Middle frontal gyrus (tissue), 1 donor: ENCODE results near the gene RIPOR3.
"Not testable (repeated sequence)": the region's sequence is repeated elsewhere in the genome, so short reads cannot be mapped to it uniquely, and the experiment has no call there.

Experiments used
- DNase-seq: peaks from one replicate; pipeline ENCODE4 v3.0.0-alpha.2; 2015; ENCODE audit warnings: low spot score; ENCODE audit errors: extremely low spot score

The RIPOR3 gene

DNA sequence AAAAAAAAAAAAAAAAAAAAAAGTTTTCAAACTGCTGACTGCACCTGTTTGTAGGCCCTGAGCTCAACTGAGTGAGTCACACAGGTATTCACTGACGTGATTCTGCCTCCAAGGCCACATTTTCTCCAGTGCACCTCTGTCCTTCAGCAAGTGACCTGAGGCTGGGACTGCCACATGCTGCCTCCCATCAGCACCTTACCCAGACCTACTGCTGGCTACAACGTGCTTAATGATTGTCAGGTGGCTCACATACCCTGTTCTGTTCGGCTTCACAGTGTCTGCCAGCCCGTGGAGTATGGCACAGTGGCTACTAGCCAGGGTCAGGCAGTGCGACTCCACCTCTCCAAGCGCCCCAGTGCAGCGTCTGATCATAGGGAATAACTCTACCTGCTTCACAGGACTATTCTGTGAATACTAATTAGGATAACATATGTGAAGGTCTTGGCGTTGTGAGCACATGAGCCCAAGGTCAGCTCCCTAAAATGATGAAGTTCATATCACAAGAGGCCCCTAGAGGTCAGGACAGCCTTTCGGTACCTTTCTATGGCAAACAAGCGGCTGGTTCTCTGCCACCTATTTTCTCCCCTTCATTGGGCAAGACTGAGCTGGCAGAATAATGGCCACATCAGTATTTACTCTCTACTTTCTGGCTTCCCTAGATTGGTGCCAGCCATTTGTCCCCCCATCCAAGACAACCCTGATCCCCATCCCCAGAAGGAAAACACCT lies 28.1 kb downstream of the RIPOR3 start:
- no peak for DNase-seq

DNA sequence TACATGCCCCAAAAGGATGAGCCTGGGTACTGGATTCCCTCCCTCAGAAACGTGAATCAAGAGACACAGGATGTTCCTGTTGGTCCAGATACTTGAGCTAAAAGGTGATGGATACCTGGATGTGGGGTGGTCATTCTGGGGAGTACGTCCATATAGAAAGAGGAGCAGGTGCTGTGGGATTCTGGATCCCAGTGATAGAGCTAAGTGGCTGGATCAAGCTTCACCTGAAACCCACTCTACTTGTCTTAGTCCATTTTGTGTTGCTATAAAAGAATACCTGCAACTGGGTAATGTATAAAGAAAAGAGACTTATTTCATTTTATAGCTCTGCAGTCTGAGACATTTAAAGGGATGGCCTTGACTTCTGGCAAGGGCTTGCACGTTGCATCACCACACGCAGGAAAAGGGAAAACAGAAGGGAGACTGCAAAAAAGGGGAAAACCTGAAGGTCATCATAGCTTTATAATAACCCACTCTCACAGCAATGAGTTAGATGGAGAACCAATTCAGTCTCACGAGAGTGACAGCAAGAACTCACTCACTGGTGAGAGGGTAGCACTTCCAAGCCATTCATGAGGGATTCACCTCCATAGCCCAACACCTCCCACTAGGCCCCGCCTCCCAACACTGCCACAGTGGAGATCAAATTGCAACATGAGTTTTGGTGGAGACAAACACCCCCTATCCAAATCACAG lies 31.2 kb downstream of the RIPOR3 start:
- DNase-seq: no peak

DNA sequence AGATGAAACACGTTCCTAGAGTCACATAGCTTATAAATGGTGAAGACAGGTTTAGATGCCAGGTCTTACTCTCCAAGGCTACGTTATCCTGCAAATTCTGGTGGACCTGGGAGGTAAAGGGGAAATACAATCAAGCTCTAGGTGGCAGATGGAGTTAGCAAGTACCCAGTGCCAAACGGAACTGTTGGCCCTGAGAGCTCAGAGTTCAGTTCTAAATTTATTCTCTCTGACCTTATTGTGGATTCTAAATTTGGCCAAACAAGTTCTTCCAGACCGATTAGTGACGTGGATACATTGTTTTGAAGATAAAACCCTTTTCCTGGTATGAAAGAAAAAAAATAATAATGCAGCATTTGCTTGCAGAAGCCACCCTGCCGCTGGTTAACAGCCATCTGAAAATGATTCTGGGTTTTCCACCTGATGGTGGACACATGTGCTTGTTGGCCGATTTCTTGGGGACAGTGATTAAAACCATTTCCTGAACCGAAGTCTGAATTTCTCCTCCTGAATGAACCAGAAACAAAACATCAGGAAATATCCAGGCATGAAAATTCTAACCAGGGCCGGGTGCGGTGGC lies 32.5 kb downstream of the RIPOR3 start:
- DNase-seq: no peak

DNA sequence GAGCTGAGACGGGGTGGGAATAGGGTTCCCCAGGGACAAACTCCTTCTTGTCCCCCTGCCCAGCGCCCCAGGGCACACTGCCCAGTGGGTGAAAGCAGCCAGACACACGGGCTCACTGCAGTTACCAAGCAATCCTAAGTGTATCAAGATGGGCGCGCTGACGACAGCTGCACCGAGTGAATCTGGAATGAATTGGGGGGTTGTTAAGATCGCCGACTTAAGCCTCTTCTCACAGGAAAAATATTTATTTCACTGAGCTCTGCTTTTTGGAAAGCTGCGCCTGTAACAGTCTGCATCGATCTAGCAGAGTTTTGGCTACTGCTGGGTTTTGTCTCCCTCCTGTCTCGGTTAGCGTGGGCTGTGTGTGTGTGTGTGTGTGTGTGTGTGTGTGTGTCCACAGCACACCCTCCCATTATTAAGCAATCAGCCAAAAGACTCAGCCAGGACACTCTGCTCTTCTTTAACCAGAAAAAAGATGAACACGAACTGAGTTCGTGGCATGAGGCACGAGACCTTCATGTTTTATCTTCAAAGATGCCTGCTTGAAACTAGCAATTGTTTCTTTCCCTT lies 35.9 kb downstream of the RIPOR3 start:
- DNase-seq: no peak

DNA sequence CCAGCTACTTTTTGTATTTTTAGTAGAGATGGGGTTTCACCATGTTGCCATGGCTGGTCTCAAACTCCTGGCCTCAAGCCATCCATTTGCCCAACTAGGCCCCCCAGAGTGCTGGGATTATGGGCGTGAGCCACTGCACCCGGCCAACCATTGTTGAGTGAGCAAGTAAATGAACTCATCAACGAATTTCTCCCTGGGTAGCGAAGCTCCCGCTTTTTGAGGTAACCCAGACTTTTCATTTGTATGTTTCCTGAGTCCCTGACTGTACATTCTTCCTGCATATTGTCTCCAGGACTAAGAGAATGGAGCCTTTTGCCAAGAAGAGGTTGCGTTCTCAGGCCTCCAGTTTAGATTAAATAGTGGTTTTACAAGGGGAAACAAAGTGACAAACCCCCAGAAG lies 36.4 kb downstream of the RIPOR3 start:
- no peak for DNase-seq

DNA sequence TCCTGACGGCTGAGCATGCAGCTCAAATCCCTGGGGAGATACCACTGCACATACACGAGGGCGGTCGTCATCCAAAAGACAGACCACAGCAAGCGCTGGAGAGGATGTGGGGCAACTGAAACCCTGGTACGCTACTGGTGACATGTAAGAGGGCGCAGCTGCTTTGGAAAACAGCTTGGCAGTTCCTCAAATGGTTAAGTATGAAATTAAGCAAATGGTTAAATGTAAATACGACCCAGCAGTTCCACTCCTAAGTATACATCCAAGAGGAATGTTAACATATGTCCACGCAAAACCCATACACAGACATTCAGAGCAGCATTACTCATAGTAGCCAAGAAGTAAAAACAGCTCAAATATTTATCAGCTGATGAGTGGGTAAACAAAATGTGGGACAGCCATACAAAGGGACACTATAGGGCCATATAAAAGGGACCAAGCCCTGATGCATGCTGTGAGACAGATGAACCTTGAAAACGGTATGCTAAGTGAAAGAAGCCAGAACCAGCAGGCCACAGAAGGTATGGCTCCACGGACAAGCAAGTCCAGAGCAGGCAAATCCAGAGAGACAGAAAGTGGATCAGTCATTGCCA lies 38.5 kb downstream of the RIPOR3 start:
- DNase-seq: no peak

DNA sequence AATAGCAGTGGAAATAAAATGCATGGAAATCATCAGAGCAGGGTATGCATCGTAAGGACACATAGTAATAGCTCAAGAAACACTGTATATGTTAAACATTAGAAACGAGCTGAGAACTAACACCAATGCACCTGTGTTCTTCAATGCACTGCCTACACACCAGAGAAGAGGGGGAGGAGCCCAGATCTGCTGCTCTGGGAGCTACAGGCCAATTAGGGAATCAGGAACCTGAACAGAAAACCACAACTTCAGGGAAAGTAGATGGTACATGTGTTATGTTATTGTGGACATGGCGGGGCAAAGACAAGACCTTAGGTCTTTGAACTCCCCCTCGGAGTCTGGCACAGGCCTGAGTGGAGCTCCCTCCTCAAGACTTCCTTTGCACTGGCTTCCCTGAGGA lies 39.7 kb downstream of the RIPOR3 start:
- no peak for DNase-seq

DNA sequence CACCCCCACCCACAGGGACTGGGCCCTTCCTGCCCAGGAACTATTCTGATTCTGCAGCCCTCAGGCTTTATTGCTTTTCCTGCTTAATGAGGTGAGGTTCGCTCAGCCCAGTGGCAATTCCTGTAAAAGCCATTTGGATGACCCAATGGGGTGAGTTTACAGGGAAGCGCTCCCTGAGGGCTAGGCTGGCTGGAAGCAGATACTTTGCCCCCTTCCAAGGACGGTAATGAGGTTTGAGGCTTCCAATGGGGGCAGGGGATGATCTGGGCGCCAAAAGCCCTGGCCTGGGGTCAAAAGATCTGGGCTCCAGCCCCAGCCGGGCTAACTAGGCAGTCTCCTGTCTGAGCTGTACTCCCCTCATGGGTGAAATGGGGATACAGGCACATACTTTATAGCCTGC lies 41.8 kb downstream of the RIPOR3 start:
- no peak for DNase-seq

DNA sequence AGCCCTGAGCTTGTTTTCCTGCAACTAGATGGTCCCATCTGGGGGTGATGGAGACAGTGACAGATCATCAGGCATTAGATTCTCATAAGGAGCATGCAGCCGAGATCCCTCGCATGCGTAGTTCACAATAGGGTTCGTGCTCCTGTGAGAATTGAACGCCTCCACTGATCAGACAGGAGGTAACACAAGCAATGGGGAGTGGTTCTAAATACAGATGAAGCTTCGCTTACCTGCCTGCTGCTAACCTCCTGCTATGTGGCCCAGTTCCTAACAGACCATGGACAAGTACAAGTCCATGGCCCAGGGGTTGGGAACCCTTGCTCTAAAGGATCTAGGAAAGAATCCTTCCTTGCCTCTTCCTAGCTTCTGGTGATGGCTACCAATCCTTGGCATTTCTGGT lies 42.7 kb downstream of the RIPOR3 start:
- DNase-seq: no peak

DNA sequence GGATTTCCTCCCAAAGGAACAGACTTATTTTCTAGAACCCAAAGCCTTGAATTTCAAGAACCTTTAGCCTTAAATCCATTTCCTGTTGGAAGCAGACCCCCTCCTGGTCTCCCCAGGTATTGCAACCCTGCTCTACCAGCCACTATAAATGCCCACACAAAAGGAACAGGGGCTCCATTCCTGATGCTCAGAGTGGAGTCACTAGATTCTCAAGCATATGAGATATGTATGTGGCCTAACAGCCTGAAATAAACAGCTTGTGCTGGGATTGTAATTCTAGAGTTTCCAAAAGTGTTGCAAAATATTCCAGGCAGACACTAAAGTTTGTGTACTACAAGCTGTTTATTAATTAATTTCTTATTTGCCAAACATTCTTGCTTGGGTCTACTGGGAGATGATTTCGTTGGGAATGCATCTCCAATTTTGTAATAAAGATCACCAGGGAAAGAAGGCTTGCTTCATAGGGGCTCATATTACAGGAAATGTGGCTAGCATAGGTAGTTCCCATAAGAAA lies 44.8 kb downstream of the RIPOR3 start:
- no peak for DNase-seq

DNA sequence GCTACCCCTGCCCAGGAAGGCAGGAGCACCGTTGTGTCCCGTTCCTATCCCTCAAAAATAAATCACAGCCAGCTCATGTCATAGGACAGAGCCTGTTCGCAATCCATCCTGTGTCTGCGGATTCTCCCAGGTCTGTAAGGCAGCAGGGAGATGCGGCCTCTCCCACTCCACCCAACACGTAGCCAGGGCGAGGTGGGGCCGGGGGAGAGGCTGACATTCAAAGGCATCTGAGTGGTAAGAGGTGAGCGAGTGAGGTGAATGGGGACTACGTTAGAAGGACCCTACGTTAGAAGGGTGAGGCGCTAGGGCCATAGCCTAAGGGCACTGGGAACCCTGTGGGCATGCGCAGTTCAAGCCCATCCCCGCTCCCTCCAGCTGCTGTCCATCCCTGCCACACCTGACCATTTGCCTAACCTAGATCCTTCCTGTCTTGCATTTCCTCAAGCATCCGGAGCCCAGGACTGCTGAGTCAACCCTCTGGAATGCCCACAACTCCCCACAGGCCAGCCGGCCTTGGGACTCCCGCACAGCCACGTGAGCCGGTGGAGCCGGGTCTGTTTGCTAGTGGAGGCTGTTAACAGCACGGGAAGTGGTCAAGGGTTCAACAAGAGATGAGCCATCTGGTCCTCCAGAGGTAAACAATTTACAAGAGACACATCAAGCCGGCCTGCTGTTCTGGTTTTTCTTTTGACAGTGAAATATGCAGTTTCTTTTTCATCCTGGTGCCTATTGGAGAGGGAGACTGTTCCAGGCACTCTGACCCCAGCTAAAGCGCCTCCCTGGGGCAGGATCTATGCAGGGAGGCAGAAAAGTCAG lies 45.9 kb downstream of the RIPOR3 start:
- no peak for DNase-seq

DNA sequence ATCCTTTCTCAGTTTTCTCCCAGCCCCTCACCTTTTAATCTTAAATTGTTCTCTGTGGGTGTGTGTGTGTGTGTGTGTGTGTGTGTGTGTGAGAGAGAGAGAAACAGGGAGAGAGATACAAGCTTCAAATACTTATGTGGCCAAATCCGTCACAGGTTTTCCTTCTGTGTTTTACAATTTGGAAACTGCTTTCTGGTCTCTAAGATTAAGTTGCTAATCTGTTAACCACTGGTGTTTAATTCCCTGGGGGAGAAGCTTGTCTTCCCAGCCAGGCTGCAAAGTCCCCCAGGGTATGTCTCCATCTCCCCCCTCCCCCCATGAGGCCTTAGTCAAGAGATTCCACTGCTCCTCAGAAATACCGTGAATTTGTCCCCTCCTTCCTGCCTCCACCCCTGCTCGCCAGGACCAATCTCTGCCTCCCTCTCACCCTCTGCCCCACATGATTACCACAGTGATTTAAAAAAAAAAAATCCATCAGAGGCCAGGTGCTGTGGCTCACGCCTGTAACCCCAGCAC lies 49.0 kb downstream of the RIPOR3 start:
- DNase-seq: no peak

DNA sequence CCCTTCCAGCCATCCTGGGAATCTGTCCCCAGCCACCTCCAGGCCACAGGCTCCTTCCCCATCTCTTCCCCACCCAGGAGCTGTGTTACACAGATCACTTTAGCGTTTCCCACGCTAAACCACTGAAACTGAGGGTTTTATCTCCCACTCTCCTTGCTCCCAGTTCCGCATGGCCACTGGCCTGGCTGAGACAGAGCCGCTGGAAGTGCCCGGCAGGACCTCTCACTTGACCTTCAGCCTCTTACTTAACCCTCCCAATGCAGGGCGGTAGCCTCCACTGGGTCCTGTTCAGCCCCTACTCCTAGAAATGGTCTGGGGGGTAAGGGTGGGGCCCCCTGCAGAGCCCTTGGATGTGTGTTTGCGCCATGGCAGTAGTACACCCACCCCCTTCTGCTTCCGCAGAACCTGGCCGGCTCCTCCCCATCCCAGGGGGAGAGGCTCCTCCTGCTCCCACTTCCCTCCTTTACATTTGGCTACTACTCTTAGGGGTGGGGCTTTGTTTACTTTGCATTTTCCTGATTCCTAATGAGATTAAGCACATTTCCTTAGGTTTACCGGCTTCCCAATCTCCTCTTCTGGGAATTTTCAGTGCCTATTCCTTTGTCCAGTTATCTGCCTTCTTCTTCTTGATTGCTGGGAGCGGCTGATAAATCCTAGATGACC lies 49.6 kb downstream of the RIPOR3 start:
- DNase-seq: not testable (repeated sequence)

DNA sequence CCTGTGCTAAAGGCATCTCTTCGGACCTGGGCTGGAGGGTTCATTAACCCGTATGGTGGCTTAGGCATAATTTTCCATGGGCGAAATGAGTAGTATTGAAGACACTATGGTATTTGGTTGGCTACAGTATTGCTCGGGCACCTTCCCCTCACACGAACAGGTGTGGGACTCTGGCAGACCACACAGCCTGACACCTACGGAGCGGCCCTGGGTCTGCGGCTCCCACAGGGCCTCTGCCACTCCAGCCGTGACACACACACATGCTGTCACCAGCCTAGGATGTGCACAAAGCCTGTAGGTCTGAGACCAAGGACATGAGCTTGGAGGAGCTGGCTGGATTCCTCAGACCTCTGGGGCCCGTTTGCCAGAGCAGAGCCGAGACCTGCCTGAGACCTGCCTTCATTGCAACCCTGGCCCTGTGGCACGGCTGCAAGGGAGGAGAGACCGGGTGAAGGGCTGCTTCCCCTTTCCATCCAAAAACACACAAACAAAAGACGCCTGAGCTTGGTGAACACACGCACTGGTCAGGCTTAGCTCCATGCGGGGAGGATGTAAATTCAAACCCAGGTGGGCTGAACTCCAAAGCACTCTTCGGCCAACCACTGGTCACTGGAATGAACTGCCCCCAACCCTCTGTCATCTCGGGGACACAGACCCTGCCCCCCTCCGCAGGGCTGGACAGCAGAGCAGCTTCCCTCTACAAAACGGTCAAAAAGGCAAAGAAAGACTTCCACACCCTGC lies 51.2 kb downstream of the RIPOR3 start:
- DNase-seq: not testable (repeated sequence)

DNA sequence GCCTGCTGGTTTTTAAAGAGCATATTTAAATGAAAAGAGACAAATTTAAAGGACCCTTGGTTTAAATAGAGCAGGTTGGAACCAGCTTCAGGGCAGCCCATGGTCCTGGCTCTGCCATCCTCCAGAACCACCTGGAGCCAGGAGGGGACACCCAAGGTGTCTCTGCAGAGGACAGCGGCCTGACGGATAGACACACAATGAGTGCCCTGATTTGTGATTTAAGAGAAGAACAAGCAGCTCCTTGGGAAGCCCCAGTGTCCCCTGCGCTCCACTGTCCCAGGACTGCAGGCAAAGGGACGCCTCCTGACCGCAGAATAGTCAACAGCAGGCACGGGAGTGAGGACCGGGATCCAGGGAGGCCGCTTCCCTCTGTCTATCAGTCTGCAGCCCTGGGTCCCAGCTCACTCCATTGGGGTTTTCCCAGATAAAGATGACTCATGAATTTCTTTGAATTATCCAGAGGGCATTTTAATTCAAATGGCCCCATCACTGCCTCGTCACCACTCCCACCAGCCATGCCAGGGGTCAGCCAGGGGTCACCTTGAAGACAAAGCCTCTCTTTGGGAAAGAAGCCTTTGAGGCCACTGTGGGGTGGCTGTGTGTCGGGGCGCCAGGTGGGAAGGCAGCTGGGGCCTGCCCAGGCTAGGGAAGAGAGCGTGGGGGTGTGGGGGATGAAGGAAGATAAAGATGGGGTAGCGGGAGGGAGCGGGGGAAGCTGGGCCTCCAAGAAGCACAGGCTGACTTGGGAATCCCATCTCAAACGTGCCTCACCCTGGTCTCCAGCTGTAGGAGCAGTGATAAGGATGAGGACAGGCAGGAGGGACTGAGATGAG lies 53.1 kb downstream of the RIPOR3 start:
- DNase-seq: not testable (repeated sequence)

DNA sequence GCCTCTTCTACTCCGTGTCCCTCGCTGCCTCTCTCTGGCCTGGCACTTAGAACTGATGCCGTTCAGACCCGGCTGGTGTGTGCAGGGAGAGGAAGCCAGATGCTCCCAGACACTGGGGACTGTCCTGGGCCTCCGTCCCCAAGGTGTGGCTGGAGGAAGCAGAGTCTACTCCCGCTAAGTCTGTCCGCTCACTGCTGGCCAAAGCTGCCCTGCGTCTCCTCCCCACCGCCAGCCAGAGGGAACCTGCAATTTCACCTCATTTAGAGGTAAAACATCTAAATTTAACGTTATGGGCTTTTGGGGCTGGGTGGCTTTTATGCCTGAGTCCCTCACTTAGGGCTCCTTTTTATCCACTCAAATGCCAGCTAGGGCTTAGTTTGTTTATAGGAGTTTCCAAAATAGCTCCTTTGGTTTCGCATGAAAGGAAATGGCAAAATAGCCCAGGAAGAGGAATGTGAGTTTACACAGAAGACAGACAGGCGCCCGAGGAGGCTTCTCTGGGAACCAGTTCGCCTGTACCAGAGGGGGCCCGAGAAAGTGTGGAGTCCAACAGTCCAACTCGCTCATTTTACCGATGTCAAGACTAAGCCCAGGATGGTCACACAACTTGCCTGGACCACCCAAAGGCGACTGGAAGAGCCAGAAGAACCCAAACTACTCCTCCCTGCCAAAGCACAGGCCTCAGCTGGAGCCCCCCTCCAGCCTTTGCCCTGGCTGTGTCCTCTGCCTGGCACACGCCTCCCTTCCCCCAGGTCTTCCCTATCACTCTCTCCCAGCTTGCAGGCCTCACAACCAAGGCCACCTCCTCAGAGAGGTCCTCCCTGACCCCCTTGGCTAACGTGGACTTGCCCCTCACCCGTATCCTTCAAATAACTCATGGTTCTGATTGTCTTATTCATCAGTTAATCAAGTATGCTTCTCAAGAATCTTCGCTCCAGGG lies 54.5 kb downstream of the RIPOR3 start:
- no peak for DNase-seq
